AG09319 (cell line): ENCODE measurements around the gene SEMA4C.

Experiments used
- DNase-seq: peaks from one replicate; pipeline ENCODE4 v3.0.0-alpha.2; 2010; ENCODE audit warnings: low read depth; ENCODE audit errors: extremely low read depth
- TF ChIP-seq, protein P1 (sequence below): IDR thresholded peaks from 2 replicates; pipeline ENCODE4 v1.5.1; 2011; ENCODE audit warnings: low read depth, mild to moderate bottlenecking, inconsistent platforms, low read length, moderate library complexity

SEMA4C gene

DNA sequence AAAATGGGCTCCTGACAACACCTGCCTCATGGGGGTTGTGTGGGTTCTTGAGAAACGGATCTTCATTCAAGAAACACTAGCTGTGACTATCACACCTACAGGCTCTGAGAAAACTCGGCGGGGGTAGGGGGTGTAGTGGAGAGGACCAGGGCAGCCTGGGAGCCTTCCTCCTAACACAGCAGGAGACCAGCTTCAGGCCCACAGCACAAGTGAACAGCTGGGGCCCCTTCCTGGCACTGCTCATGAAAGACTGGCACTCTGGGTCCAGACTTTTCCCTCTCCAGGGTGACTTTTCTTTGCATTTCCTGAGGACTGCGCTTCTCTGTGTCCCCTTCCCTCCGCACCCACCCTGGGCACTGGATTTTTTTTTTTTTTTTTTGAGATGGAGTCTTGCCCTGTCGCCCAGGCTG lies 7.2 kb upstream of the SEMA4C start:
- DNase-seq, result no peak
- TF ChIP-seq, protein P1, sequence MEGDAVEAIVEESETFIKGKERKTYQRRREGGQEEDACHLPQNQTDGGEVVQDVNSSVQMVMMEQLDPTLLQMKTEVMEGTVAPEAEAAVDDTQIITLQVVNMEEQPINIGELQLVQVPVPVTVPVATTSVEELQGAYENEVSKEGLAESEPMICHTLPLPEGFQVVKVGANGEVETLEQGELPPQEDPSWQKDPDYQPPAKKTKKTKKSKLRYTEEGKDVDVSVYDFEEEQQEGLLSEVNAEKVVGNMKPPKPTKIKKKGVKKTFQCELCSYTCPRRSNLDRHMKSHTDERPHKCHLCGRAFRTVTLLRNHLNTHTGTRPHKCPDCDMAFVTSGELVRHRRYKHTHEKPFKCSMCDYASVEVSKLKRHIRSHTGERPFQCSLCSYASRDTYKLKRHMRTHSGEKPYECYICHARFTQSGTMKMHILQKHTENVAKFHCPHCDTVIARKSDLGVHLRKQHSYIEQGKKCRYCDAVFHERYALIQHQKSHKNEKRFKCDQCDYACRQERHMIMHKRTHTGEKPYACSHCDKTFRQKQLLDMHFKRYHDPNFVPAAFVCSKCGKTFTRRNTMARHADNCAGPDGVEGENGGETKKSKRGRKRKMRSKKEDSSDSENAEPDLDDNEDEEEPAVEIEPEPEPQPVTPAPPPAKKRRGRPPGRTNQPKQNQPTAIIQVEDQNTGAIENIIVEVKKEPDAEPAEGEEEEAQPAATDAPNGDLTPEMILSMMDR, result no peak

GRCh38 chr2:96876269-96877041 lies 6.6 kb upstream of the SEMA4C start:
- TF ChIP-seq, protein P1, result no peak
- DNase-seq, result no peak

DNA sequence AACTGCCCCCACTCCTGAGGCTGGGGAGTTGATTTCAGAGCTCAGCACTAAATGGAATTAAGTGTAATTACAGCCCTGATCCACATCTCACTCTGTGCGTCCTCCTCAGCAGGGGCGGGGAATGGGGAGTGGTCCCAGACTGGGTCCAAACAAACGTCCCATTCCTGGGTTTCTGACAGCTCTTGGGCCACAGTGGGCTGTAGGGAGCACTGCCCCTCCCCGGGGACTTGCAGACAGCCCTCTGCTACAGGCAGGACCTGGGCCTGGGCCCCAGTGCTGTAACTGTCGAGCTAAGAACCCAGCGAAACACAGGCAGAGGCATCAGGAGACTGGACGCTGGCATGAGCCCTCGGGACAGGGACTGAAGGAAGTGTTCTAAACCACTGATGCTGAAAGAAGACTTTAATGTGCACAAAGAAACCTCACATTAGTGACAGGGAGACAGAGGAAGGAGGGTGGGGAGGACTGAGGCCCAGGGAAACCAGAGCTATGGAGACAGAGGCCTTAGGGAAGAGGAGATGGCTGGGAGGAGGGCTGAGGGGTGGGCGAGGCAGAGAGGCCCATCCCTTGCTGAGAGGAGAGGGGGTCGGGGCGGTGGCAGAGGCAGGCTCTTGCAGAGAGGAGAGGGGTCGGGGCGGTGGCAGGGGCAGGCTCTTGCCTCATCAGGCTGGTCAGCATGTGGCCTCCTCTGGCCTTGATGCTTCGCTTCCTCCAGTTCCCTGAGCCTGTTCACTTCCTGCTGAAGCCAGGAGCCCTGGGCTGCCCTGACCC lies 5.8 kb upstream of the SEMA4C start:
- TF ChIP-seq, protein P1, result no peak
- no peak for DNase-seq

- no peak for DNase-seq
- TF ChIP-seq, protein P1, result no peak
These were observed 4.4 kb upstream of the SEMA4C start for GRCh38 chr2:96874198-96874831.

GRCh38 chr2:96873651-96874096 lies 3.8 kb upstream of the SEMA4C start:
- TF ChIP-seq, protein P1, result no peak
- no peak for DNase-seq

DNA sequence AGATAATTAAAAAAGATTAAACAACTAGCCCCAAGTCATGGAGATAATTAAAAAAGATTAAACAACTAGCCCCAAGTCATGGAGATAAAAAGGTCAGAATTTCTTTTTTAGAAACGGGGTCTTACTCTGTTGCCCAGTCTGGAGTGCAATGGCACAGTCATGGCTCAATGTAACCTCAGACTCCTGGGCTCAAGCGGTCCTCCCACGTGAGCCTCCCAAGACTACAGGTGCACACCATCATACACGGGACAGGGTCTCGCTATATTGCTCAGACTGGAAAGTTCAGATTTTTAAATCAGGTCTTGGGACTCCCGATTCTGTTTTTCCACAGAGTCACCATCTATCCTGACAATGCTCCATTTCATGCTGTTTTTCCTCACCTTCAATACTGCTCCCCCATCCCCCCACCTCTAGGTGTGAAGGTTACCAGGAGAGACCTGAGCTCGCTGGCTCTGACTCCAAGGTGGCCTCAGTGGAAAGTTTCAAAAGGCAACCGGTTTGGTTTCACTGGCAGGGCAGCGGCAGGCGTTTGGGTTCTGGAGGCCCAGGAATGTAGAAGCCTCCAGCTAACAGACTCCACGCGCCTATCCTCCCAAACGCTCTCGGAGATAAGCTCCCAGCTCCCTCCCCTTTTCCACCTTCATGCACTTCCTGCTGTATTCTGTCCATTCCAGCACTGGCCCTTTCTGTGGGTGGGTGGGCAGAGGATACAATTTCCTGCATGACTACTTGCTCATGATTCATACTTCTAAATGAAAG lies 2.9 kb upstream of the SEMA4C start:
- TF ChIP-seq, protein P1, result no peak
- DNase-seq, result no peak
